Activated gamma-delta T cell (primary cell): ENCODE measurements around the gene KRTAP5-8.
"Not testable (repeated sequence)": the region's sequence is repeated elsewhere in the genome, so short reads cannot be mapped to it uniquely, and the experiment has no call there.

Experiments
- DNase-seq: peaks from one replicate; lab custom pipeline; 2025; lab: John Stamatoyannopoulos, UW

The KRTAP5-8 gene

GRCh38 chr11:71507102-71507501 is 30.7 kb upstream of the KRTAP5-8 start:
- DNase-seq: no peak

- no peak for DNase-seq
Observed at GRCh38 chr11:71518506-71519471, 19.0 kb upstream of the KRTAP5-8 start.

- no peak for DNase-seq
Observed at GRCh38 chr11:71519546-71519945, 18.3 kb upstream of the KRTAP5-8 start.

GRCh38 chr11:71525188-71525937 is 12.5 kb upstream of the KRTAP5-8 start:
- DNase-seq: no peak

GRCh38 chr11:71525938-71526495 is 11.8 kb upstream of the KRTAP5-8 start:
- no peak for DNase-seq

GRCh38 chr11:71526796-71527575 is 10.8 kb upstream of the KRTAP5-8 start, which contains the start of gene KRTAP5-7:
Gene KRTAP5-7, plus strand, starts transcription at chr11:71527267. Its CDS starts 34 bp downstream, at chr11:71527301.
- not testable (repeated sequence) for DNase-seq

GRCh38 chr11:71527576-71528210 is 10.1 kb upstream of the KRTAP5-8 start:
- no peak for DNase-seq

- DNase-seq: no peak
Observed at GRCh38 chr11:71530602-71531001, 7.2 kb upstream of the KRTAP5-8 start.

DNA sequence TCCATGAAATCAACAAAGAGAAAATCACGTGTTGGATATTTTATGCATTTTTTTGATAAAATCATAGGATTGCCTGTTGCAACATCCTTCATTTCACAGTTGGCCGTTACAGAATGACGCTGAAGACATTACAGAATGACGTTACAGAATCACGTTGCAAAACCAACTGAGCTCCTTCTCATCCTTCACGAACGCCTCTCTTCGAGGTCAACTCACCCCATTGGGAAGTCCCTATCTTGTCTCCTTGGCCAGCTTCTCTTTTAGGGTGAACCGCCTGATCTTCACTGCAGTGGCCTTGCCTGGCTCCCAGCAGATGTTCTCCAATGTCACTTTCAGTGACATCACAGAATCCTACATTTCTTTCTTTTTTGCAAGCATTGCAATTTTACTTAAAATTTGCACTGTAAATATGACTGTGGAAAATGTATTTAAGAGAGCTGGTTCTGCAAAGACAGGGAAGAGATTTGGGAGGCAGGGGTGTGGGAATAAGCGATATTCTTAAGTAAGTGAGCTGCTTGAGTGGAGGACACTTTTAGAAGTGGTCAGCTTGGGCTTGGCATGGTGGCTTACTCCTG is 5.7 kb upstream of the KRTAP5-8 start:
- no peak for DNase-seq

DNA sequence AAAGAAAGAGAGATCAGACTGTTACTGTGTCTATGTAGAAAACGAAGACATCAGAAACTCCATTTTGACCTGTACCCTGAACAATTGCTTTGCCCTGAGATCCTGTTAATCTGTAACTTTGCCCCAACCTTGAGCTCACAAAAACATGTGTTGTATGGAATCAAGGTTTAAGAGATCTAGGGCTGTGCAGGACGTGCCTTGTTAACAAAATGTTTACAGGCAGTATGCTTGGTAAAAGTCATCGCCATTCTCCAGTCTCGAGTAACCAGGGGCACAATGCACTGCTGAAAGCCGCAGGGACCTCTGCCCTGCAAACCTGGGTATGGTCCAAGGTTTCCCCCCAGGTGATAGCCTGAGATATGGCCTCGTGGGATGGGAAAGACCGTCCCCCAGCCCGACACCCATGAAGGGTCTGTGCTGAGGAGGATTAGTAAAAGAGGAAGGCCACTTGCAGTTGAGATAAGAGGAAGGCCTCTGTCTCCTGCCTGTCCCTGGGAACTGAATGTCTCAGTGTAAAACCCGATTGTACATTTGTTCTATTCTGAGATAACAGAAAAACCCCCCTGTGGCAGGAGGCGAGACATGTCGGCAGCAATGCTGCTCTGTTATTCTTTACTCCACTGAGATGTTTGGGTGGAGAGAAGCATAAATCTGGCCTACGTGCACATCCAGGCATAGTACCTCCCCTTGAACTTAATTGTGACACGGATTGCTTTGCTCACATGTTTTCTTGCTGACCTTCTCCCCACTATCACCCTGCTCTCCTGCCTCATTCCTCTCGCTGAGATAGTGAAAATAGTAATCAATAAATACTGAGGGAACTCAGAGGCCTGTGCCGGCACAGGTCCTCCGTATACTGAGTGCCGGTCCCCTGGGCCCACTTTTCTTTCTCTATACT is 2.9 kb upstream of the KRTAP5-8 start:
- not testable (repeated sequence) for DNase-seq

- no peak for DNase-seq
Observed at GRCh38 chr11:71535825-71536224, 2.0 kb upstream of the KRTAP5-8 start.

DNA sequence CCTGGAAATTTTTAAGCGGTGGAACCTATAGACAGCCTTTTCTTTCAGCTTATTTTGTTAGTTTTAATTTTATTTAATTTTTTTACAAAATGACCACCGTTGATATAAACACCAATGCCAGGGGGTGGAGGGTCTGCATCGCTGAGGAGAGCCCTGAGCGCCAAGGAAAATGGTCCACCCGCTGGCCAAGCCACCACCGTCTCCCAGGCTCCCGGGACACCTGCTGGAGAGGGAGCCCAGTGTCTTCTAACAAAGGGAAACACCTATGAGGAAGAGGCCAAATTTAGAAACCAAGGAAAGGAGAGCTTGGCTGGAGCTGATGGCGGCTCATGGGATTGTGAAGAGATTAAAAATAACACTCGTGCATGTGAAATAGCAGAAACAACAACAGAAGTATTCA is 288 bp upstream of the KRTAP5-8 start:
- DNase-seq: no peak

- DNase-seq: no peak
Observed at GRCh38 chr11:71538666-71538990, 803 bp downstream of the KRTAP5-8 start.

DNA sequence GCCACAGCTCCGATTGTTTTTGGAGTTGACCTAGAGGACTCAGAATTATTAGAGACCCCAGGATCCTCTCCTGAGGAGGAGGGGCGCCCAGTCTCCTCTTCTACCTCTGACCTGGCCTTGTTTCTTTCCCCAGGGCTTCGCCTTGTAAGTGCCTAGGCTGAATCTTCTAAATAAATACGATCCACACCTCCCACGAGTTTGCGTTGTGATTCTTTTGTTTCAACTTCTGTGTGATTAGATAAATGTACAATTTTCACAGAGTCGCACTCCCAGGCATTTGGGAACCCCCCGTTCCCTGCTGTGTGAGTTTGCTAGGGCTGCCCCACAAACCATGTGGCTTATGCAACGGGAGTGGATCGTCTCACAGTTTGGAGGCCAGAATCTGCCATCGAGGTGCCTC is 1.2 kb downstream of the KRTAP5-8 start:
- DNase-seq: no peak

DNA sequence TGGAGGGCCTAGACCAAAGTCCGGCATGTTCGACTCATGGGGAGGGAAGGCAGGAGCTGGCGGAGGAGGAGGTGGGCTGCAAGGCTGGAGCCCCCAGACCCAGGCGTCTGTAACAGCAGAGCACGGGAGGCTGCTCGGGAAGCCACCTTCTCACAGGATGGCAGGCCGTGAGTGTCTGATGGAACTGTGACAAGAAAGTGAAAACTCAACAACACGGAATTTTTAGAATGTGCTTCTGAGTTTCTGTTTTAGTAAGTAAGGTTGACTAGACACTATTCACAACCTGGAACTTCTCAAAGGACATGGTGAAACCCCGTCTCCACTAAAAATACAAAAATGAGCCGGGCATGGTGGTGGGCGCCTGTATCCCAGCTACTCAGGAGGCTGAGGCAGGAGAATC is 2.1 kb downstream of the KRTAP5-8 start:
- DNase-seq: not testable (repeated sequence)

- not testable (repeated sequence) for DNase-seq
Observed at GRCh38 chr11:71540521-71541304, 2.9 kb downstream of the KRTAP5-8 start.

- no peak for DNase-seq
Observed at GRCh38 chr11:71542382-71542781, 4.6 kb downstream of the KRTAP5-8 start.

- DNase-seq: no peak
Observed at GRCh38 chr11:71542879-71543777, 5.3 kb downstream of the KRTAP5-8 start.
